NCI-H748 treated with DMSO at 0.1 percent for 48 hours (cell line): ENCODE measurements around the gene TCEANC.

ENCODE experiments used
- DNase-seq: peaks from one replicate; lab custom pipeline; 2025; lab: John Stamatoyannopoulos, UW

Gene TCEANC

GRCh38 chrX:13691841-13692371 lies 39.0 kb downstream of the TCEANC start:
- no peak for DNase-seq

DNA sequence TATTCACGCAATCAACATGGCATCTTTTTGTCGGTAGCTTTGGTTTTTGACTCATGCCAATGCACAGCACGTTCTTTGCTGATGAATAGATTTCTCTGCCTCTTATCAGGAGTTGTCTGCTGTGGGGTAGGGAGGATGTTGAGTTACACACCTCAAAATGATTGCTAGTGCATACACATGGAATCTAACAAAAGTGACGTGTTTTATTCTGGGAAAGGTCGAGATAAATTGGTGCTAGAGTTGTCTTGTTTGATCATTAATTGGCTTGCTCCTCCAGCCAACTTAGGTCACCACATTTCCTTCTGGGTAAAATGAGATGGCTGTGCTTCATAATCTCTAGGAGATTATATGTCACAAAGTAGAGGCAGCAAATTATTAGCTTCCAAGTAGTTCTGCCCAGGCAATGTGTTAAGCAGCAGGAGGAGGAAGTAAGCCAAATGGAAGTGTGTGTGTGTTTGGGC lies 39.9 kb downstream of the TCEANC start:
- no peak for DNase-seq

DNA sequence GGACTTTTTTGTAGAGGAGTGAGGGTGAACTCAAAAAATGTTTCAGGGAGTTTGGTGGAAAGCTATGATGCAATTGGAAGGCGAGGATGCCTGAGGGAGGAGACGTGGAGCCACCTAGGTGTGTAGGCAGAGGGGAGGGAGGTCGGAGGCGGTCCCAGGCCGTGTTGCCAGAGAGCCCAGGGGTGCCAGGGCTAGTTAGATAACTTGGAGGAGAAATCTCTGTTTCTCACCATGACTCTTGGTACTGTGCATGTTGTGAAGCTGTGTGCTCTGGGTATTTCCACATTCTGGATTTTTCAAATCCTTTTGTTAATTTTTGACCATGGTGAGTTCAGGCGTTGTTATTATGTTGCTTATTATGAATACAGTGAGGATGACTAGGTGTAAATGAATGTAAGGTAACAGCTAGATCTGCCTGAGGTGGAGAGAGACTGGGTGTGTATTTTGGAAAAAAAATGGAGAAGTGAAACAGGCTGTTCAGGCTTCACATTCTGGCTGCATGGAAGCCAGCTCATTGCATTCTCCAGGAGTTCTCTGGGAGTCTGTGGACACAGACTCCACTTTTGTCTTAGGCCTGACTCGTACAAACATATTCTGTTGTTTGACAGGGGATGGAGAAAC lies 40.5 kb downstream of the TCEANC start:
- DNase-seq: no peak

DNA sequence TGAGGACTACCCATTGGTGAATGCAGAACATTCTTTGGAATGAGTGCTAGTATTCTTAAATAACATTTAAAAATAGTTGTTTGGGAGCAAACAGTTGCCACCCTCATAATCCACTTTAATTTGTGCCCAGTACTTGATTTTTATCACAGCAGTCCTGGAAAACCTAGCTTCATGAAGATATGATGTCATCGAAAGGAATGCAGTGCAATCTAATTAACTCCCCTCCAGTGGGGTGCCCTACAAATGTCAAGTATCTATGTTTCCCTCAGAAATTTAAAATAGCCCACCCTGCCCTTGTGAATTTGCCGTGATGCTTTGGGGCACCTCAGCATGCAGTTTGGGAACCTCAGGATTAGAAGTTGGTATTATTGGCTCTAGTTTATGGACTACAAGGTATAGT lies 41.4 kb downstream of the TCEANC start:
- DNase-seq: no peak

- no peak for DNase-seq
Observed at GRCh38 chrX:13694983-13695382, 42.0 kb downstream of the TCEANC start.

GRCh38 chrX:13695601-13696115 lies 42.7 kb downstream of the TCEANC start:
- DNase-seq: no peak

DNA sequence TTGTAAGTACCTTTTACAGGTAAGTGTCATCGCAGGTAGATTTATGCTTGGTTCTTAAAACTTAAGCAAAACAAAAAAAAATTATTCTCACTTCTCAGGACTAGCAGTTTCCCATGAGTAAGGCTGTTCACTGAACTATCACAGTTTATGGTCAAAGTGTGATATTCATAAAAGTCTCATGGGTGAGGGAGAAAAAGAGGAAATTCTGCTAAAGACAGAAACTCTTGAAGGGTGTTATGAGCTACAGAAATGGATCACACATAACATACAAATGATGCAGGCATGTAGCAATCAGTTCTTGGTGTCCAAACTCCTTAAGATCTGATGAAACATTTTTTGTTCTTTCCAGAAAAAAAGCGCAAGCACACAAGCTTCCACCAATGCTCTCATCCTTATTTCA lies 44.5 kb downstream of the TCEANC start:
- DNase-seq: no peak

DNA sequence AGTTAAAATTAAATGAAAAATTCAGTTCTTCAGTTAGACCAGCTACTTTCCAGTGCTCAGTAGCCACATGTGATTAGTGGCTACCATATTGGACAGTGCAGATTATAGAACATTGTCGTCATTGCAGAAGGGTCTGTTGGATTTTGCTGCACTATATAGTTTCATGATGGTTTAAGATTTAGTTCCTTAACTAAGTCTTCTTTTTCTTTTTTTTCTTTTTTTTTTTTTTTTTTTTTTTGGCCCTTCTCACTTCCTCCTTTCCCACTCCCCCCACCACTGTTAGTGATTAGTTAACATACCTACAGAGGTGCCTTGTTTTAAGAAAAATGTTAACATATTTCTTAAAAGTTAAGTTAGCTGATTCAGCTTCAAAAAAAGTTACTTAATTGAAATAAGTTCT lies 45.0 kb downstream of the TCEANC start:
- DNase-seq: no peak

- DNase-seq: no peak
Observed at GRCh38 chrX:13698432-13698831, 45.5 kb downstream of the TCEANC start.

GRCh38 chrX:13699183-13699826 lies 46.4 kb downstream of the TCEANC start:
- no peak for DNase-seq

- no peak for DNase-seq
Observed at GRCh38 chrX:13700380-13700779, 47.4 kb downstream of the TCEANC start.

GRCh38 chrX:13702111-13702789 lies 49.3 kb downstream of the TCEANC start:
- DNase-seq: no peak

DNA sequence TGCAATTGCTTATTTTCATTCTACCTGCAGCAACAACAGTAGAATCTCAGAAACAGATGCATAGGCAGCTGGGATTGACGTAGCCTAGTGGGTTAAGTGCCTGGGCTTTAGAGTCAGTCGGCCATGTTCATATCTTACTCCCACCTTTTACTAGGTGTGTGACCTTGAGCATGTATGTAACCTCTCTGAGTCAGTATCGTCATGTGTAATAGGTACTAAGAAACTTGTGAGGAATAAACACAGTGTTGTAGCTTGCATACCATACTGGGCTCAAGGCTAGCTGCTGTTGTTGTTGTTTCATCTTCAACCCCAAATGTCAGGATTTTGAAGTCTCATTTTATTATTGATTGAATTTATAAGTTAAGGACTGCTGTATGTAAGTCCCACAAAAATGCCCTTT lies 50.2 kb downstream of the TCEANC start:
- DNase-seq: no peak

DNA sequence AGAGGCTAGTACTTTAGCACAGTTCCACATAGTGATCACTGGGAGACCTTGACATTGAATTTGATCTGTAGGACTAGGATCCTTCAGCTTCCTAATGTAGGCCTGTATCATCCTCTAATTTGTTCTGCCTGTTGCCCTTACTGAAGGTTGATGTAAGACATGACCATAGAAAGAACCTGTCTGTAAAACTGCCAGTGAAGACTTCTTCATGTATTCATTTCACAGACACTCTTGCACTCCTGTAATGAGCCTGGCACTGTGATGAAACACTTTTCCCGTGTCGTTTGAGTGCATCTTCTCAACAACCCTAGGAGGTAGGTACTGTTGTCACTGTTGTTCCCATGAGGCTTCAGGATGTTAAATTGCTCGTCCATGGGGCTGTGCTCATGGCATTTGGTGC lies 50.6 kb downstream of the TCEANC start:
- no peak for DNase-seq

DNA sequence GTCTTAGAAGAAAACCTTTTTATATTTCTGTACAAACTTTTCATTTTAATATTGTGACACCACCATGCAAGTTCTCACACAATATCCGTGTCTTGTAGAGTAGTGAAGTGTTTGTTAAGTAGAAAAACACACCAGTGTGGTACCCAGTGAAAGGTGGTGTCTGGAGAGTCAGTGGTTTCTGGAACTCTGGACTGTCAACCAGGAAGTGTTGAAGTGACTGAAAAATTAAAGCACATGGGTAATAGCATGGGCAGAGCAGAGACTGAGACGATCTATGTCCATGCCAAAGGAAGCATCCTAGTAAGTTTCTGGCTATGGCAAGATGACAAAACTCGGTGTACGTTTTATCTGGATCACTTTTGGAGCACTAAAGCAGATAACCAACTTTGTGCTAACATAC lies 58.2 kb downstream of the TCEANC start:
- DNase-seq: no peak
